UCSD-AML1 (cell line): ENCODE data around the gene DNAJB12.
A peak's percentile ranks its signal among the peaks of the same experiment; 100 is the strongest.
"Not testable (repeated sequence)": the region's sequence is repeated elsewhere in the genome, so short reads cannot be mapped to it uniquely, and the experiment has no call there.

Source experiments
- DNase-seq: peaks from one replicate; lab custom pipeline; 2025; ENCODE audit not compliant: unreplicated experiment; lab: John Stamatoyannopoulos, UW

The DNAJB12 gene

GRCh38 chr10:72318418-72319262 lies 36.1 kb downstream of the DNAJB12 start:
- DNase-seq = no peak

GRCh38 chr10:72316748-72317435 lies 37.8 kb downstream of the DNAJB12 start:
- peak; percentile 69 for DNase-seq

DNA sequence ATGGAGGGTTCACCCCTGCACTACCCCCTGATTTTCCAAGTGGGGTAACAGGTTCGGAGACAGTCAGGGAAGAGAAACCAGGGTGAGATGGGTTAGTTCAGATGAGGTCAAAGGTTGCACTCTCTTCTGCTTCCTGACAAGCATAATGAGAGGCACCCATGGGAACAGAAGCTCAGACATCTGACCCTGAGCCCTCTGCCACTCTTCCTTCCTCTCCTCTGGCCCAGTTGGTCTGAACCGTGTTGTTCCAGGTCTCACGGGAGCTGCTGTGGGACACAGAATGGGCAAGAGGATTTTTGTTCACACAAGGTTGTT lies 38.4 kb downstream of the DNAJB12 start:
- no peak for DNase-seq

DNA sequence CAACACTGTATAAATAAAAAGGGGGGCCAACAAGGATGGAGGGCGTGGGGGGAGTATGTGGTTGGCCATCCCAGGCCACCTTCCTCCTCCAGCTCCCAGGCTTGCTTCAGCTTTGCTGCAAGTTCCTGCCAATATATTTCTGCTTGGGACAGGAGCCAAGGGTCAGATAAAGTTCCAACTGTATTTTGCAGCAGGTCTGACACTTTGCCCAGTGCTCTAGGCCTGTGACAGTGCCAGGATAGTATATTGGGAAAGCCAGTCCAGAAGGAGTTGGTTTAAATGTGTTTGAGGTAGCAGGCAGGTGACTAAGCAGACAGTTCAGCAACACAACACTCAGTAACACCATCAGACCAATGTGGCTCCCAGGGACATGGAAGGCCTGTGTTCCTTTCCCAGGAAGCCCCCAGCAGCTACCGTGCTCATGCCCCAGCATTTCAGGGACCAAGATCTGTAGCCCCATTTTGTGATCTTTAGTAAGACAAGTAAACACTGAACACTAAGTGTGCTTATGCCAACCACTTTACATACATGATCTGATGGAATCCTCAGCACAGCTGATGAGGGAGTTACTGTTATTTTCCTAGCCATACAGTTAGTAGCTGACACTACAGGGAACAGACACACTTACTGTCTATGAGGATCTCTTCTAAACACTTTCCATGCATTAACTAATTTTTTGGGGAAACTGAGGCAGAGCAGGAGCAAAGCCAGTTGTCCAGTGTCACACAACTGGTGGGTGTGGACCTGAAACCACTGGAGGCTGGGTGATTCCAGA lies 38.9 kb downstream of the DNAJB12 start:
- no peak for DNase-seq

DNA sequence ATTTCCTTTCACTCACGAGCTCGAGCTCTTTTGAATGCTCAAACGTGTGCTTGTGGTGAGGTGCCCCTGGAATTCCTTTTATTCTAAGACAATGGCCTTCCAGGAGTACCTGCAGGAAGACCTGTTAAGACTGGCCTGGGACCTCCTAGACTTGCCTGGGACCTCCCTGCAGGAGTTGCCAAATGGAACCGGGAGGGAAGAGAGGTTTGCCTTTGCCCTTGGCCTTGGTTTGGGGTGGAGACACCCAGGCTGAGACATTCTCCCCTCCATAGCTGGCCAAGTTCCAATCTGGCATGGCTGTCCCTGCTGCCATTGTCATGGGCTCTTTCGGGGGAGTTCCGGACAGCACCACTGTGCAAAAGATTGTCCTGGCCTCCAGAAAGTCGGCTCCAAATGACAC lies 39.7 kb downstream of the DNAJB12 start:
- no peak for DNase-seq

- no peak for DNase-seq
These were observed 40.5 kb downstream of the DNAJB12 start for GRCh38 chr10:72314263-72314662.

GRCh38 chr10:72312865-72313391 lies 41.8 kb downstream of the DNAJB12 start:
- no peak for DNase-seq

GRCh38 chr10:72311667-72312066 lies 43.1 kb downstream of the DNAJB12 start:
- no peak for DNase-seq

DNA sequence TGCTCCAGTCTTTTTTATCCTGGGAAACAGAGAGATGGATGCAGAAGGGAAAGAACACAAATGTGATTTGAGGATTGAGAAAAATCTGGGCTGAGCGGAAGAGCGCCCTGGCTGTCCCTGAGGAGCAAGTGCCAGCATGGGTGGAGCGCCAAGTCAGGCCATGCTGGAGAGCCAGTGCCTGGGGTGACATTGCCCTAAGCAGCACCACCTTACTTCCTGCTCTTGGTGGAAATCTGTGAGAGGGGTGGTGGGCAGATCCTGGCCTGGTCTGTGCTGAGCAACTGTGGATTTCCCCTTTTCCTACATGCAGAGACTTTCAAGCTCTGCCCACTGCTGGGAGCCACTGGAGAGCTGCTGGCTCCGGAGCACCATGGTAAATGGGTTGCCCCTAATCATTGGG lies 44.1 kb downstream of the DNAJB12 start:
- DNase-seq = no peak

DNA sequence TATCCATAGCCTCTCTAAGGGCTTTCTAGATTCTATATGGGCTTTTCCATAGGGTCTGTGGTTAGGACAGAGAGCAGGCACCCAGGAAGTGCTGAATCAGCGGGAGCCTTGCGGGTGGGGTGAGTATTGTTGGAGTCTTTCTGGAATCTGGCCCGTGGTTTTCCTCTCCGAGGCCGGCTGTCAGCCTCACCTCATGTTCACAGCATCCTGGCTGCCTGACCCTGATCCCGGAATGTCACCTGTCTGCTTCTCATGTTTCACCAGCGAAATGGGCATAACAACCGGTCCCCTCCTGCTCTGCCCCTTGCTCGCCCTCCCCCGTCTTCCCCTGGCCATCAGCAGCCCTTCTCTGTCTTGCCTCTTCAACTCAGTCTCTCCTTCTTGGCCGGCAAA lies 44.5 kb downstream of the DNAJB12 start:
- DNase-seq = no peak

GRCh38 chr10:72309290-72310240 lies 45.2 kb downstream of the DNAJB12 start:
- no peak for DNase-seq

DNA sequence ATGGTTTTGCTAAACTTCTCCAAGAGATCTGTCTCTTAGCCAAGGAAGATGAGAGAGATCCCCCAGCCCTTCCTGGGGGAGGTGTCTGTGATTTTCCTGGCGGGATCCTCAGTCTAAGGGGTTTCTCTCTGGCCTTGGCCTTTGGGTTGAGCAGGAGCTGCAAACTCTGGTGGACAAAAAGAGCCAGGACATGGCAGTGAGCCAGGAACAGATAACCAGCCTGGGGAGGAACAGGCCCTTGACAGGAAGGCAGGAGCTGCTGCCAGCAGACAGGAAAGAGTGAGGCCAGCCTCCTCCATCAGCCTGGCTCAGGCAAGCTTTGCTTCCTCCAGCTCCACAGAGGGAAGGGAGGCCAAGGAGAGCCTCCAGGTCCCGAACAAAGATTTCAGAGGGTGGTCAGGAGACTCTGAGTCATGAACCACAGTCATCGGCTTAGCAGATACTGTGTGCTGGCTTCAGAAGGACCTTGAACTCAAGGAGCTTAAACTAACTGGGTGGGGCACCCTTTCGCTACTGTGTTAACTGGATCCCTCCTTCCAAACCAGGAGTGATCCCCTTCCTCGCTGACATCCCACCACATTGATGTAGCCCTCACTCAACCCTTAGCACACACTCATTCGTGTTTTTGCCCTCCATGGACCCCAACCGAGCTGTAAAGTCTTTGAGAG lies 46.3 kb downstream of the DNAJB12 start:
- peak; percentile 84 for DNase-seq

DNA sequence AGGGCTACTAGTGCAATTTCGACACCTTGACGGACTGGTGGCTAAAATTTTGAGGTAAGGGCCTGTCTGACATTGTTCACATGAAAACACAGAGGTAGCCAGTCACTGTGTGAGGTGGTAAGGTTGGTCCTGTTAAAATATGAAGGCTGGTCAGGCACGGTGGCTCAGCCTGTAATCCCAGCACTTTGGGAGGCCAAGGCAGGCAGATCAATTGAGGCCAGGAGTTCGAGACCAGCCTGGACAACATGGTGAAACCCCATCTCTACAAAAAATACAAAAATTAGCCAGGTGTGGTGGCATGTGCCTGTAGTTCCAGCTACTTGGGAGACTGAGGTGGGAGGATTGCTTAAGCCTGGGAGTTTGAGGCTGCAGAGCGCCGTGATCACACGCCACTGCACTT lies 47.0 kb downstream of the DNAJB12 start:
- not testable (repeated sequence) for DNase-seq

DNA sequence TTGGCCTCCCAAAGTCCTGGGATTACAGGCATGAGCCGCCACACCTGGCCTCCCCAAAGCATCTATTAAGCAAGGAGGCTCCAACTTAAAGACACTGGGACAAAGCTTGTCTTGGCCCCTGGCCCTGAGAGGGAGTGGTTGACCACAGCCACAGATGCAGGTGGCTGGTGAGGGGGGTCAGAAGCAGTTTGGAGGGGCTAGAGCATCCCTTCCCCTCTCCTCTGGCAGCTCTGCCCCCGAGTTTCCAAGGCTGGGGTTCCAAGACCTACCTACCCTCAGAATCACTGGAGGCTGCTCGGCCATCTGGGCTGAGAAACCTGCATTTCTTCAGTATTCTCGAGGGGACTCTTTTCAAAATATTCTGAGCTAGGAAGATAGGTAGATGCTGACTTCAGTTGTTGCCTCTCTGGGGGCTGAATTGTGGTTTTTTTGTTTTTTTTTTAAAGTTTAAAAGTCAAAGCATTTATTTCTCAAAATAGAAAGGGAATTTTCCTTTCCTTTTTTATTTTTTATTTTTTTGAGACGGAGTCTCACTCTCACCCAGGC lies 48.4 kb downstream of the DNAJB12 start:
- DNase-seq = no peak

- no peak for DNase-seq
These were observed 51.1 kb downstream of the DNAJB12 start for GRCh38 chr10:72303424-72304128.

- no peak for DNase-seq
These were observed 55.9 kb downstream of the DNAJB12 start for GRCh38 chr10:72298592-72299519.

GRCh38 chr10:72297805-72298591 lies 56.7 kb downstream of the DNAJB12 start:
- no peak for DNase-seq
